Stimulated activated CD4-positive, alpha-beta T cell treated with anti-CD3 and anti-CD28 coated beads, Interleukin-2, amount 100 ng/mL, for 48 hours (primary cell): ENCODE measurements around the gene WDR74.
"Not testable (repeated sequence)": the region's sequence is repeated elsewhere in the genome, so short reads cannot be mapped to it uniquely, and the experiment has no call there.

Experiments used
- DNase-seq, 2 donors: peaks; one replicate each; pipeline ENCODE4 v3.0.0-alpha.2; 2020

WDR74 gene

DNA sequence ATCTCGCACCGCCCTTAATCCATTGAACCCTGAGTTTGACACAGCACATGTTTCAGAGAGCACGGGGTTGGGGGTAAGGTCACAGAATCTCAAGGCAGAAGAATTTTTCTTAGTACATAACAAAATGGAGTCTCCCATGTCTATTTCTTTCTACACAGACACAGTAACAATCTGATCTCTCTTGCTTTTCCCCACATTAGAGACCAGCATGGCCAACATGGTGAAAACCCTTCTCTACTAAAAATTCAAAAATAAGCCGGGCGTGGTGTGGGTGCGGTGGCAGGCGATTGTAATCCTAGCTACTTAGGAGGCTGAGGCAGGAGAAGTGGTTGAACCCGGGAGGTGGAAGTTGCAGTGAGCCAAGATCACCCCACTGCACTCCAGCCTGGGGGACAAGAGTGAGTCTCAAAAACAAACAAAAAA, 19.9 kb upstream of the WDR74 start:
- DNase-seq: not testable (repeated sequence)

DNA sequence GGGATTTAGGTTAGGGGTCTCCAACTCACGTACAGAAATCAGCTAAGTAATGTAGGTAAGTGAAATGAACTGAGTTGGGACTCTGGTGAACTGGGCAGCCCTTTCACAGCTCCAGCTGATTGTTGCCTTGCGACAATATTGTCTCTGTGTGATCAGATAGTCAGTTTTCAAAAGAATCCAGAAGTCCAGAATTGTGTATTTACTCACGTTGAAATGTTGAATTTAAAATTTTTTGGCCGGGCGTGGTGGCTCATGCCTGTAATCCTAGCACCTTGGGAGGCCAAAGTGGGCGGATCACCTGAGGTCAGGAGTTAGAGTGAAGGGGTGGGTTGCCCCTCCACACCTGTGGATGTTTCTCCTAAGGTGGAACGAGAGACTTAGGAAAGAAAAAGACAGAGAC, 18.8 kb upstream of the WDR74 start:
- DNase-seq: no peak

DNA sequence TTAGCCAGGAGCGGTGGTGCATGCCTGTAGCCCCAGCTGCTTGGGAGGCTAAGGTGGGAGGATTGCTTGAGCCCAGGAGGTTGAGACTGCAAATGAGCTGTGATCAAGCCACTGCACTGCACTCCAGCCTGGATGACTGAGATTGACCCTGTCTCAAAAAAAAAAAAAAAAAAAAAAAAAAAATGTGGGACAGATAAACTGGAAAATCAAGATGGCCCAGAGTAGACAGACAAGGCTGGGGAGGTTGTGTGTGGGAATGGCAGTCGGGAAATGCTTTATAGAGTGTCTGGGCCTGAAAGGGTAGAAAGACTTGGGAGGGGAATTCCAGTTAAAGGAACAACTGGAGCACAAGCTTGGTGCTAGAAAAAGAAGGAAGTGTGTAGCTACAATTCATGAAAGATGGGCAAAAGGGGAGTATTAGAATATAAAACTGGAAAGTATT, 18.2 kb upstream of the WDR74 start:
- DNase-seq: no peak

DNA sequence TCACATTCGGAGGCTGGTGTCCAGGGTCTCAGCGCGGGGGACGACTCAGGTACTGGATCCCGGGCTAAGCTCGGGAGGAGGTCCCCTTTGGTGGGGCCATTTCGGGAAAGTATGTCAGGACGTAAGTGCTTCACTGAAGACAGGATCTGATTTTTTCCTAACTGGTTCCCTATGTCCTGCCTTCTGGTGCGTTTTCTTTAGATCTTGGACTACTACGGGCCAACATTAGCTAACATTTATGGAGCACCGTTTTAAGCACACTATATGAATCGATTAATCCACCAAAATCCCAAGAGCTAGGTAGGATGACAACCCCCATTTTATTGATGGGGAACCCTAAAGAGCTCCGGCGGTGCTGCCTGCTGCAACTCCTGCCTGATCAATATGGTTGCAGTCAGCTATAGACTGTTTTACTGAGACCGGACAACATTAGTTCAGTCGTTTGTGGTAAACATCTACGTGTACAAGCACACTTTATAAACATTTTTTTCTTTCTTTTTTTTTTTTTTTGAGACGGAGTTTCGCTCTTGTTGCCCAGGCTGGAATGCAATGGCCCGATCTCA, 17.0 kb upstream of the WDR74 start:
- no peak for DNase-seq

DNA sequence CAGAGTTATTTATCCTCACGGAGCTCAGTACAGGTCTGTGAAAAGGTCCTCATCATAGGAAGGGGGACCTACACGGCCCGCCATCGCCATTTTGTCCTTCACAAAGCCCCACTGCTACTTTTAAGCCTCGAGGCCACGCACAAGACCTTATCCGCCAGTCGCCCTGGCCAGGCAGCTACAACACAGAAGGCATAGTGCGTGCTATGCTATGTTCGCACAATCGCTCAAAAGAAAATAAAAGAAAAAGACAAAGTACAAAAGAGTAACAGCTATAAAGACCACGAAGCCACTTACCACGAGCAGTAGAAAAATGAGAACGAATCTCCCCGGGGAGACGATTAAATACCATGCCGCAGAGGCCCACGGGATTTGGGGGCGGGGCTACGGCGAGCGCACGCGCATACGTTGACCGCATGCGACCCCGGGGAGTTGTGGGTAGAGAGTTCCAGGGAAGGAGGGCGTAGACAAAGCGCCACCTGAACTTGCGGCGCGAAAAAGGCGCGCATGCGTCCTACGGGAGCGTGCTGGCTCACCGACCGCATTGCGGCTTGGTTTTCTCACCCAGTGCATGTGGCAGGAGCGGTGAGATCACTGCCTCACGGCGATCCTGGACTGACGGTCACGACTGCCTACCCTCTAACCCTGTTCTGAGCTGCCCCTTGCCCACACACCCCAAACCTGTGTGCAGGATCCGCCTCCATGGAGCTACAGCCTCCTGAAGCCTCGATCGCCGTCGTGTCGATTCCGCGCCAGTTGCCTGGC, 16.4 kb upstream of the WDR74 start:
- peak; percentile 97 to 99 for DNase-seq

DNA sequence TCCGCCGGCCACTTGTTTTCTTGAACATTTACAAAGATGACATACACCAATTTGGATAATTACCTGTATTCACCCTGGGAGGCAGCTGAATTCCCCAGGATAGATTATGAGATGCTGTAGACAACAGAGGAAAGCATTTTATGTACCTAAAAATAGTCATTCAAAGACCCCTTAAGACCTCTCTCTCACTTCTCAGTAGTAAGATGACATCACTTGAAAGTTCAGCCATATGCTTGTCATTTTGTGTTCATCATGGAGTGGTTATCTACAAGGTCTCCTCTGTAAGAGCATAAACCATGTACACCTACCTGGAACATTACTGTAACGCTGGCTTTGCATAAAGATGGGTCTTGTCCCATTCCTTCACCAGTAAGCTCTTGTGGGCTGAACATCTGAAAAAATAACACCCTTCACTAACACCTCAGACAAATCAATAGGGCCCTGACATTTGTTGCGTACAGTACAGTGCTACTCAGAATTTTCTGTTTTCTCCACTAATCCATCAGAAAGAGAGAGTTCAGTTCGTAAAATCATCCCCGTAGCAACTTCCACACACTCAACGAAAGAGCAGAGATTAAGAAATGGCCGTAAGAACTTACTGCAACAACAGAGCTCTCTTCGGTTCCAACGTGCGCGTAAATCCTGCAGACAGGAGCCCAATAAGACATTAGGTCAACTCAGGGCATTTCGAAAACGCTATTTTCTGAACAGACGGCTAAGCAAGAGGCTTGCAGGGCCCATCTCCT, 15.6 kb upstream of the WDR74 start:
- no peak for DNase-seq

DNA sequence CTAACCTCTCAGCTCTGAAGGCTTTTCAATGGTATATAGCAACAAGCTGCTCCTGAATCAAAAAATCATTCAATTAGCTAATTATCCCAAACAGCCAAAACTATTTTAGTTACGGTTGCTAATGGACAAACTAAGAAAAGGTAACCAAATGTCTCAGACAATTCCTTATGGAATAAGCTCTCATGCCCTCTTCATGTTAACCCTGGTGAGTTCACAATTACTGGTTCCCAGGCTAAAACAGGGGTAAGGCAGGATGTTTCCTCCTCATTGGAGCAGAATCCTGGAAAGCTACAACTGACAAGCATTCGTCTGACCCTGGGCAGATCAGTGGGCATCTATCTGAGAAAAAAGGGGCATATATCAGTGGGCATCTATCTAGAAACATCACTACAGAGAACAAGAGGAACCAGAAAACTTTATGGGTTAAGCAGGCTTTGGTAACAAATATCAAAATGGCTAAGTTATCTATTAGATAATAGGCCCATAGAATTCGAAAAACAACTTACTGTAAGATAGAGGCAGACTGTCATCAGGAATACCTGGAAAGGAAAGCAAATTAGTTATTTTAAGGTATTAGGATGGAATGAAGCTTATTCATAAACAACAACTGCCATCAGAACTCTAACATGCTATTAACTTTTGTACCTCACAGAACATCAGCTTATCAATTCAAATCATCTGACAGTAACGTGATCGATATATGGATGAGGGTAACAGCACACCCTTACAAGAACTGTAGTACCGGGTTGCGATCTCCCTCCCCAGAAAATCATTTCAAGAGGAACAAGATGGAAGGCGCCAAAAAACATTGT, 14.8 kb upstream of the WDR74 start:
- no peak for DNase-seq

DNA sequence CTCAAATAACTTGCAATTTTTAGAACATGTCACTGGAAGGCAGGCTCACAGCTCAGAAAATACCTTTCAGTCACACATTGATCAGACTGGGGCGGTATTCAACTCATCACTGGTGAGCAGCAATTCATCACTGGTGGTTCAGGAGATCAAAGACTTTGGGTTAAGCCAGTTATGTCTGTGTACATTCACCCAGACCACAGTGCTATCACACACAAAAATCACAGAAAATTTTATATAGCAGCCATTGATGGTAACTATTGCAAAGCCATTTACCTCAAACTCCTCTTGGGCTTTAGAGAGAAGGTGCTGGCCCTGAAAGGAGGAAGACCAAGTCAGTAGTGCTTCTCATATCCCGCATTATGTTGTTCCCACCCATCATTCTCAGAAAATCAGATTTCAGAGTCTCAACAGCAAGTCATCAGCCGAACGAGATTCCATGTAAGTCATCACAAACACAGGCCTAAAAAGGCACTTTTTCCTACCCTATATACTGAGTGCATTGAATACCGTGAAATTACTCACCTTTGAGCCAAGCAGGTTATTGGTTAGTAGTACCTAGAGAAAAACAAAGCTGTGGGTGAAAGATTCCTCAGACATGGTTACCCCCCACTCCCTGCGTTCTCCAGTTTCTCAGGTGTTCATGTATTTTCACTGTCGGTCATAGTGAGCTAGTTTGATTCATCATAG, 14.0 kb upstream of the WDR74 start:
- DNase-seq: no peak

DNA sequence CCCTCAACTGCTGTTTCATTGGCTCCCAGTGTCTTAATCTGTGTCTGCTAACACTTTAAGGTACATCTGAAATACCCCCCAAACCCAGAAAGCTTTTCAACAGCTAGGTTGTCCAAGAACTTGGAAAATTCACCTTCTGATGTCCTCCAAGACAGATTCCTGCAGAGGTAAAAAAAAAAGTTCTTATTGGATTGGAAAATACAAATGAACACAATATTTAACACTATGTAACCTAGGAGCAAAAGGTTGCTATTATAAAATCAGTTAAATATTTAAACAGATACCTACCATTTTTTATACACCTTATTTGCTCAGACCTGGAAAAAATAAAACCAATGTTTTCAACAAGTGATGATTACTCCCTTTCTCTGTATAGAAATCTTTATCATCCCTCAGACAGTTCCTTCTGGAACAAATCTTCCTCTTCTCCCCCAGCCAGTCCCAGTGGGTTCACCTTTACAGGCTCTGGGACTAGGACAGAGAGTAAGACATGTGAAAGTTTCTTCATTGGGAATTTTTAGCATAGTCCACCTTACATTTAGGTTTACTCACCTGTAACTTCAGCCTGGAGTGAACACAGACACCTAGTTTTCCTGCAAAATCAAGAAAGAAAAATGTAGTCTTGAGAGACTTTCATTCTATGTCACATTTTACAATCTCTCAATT, 13.3 kb upstream of the WDR74 start:
- no peak for DNase-seq

DNA sequence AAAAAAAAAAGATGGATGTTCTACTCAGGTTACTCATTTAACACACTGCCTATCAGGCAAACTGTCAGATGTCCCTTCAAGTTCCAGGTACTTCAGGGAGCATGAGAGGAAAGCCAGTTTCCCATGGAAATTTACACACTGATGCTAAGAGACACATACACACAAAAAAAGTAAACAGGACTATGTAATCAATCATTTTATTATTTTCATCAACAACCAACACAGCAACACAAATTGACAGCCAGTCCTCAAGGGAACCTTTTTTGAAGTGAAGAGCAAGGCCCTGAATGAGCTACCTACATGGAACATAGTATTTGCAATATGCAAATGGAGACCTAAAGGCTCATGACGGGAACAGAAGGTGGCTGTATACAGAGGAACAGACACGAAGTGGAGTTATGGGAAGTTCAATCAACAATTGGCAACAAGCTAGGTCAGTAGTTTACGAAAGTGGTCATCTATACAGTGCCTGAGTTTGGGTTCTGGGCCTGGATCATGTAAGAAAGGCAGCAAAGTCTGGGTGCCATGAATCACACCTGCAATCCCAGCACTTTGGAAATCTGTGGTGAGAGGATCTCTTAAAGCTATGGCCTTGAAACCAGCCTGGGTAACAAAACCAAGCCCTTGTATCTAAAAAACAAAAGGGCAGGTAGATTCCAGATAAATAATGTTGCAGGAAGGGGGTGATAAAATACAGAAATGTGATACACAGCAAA, 12.6 kb upstream of the WDR74 start:
- no peak for DNase-seq

DNA sequence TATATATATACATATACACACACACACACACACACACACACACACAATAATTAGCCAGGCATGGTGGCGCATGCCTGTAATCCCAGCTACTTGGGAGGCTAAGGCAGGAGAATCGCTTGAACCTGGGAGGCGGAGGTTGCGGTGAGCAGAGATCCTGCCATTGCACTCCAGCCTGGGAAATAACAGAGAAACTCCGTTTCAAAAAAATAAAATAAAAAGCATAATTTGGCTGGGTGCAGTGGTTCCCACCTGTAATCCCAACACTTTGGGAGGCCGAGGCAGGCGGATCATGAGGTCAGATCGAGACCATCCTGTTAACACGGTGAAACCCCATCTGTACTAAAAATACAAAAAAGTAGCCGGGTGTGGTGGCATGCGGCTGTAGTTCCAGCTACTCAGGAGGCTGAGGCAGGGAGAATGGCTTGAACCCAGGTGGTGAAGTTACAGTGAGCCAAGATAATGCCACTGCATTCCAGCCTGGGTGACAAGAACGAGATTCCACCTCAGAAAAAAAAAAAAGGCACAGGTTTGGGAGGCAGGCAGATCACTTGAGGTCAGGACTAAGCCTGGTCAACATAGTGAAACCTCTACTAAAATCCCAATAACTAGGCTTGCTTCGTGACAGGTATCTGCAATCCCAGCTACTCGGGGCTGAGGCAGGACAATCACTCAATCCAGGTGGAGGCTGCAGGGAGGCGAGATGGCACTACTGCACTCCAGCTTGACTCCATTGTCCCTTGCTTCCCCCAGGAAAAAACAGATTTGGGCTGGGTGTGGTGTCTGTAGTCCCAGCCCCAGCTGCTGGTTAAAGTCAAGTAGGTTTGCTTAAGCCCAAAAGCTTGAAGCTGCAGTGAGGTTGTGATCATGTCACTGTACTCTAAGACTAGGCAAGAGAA, 11.8 kb upstream of the WDR74 start:
- DNase-seq: peak in 1 of 2 donors; percentile 46

DNA sequence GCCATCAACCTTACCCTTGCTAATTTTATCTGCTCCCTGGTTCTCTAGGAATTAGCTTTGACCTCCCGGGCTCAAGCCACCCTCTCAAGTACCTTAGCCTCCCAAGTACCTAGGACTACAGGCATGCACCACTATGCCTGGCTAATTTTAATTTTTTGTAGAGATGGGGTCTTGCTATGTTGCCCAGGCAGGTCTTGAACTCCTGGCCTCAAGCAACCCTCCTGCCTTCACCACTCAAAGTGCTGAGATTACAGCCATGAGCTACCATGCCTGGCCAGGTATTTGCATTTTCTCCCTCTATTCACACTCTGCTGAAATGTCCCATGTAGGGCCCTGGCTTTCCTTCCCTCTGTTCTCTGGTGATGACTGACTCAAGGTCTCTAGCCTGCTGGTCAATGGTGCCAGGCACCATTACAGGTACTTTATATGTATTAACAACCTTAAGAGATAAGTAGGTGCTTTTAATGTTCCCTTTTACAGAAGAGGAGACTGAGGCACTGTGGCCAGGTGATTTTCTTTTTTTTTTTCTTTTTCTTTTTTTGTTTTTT, 8.5 kb upstream of the WDR74 start:
- no peak for DNase-seq

DNA sequence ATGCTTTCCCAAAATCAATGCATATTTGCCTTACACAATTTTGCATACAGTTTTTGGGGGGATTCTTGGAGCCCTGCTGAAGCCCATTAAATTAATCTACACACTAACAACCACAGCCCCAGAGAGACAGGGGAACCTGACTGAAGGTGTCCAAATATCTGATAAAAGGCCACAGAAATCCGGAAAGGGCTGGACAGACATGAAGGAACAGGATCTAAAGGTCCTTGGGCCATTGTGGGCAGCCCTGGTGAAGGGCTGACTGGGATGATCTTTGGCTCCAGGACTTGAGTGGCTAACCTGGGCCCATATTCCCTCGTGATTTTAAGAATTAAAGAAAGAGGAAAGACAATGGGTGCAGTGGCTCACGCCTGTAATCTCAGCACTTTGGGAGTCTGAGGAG, 6.8 kb upstream of the WDR74 start:
- no peak for DNase-seq

DNA sequence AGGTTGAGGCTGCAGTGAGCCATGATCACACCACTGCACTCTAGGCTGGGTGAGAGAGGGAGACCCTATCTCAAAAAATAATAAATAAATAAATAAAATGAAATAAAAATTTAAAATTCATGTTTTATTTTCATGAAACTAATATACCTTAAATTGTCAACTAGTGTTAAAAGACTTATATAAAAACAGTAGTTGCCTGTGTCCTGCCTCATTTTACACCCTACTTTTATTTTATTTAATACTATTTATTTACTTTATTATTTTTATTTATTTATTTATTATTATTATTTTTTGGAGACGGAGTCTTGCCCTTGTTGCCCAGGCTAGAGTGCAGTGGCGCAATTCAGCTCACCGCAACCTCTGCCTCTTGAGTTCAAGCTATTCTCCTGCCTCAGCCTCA, 4.8 kb upstream of the WDR74 start:
- no peak for DNase-seq

DNA sequence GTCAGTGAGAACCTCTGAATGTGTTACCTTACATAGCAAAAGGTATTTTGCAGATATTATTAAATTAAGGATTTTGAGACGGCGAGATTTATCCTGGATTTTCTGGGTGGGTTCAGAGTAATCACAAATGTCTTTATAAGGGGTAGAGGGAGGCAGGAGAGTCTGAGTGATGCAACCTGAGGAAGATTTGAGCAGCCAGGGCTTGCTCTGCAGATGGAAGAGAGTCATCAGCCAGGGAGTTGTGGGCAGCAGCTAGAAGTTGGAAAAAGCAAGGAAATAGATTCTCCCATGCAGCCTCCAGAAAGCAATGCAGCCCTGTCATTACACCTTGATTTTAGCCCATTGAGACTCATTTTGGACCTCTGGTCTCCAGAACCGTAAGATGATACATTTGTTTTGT, 4.1 kb upstream of the WDR74 start:
- no peak for DNase-seq

DNA sequence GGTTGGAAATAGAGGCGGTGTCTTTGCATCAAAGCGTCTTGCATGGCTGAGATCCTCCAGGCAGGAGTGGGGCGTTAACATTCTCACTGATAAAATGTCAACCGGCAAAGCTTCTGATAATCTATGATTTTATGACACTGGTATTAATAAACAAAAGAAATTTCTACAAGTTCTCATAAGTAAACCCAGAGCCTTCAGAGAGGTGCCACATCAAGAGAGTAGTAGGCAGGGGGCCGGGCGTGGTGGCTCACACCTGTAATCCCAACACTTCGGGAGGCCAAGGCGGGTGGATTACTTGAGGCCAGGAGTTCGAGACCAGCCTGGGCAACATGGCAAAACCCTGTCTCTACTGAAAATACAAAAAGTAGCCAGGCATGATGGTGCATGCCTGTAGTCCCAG, 3.5 kb upstream of the WDR74 start:
- not testable (repeated sequence) for DNase-seq

DNA sequence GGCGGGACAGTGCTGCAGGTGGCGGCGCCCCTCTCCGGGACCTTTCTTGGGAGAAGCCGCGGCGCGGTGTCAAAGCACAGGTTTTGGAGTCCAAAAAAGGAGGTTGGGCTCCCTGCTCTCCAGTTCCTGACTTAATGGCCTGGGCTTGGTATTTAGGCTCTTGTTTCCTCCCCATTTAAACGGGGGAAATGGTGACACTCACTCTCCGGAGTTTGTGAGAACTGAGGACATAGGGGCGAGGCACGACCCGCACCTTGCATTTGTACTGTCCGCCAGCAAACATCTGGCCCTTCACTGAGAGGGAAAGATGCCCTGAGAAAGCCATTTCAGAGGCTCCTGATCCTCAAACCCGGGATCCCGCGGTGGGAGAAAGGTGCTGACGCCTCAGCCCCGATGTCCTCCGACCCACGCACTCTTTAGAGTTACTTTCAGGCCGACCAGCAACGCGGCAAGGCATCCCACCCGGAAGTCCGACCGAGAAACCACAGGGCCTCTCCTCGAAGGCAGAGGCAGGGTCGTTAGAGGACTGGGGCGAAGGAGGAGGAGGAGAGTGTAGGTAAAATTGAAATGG, 2.9 kb upstream of the WDR74 start:
- no peak for DNase-seq

DNA sequence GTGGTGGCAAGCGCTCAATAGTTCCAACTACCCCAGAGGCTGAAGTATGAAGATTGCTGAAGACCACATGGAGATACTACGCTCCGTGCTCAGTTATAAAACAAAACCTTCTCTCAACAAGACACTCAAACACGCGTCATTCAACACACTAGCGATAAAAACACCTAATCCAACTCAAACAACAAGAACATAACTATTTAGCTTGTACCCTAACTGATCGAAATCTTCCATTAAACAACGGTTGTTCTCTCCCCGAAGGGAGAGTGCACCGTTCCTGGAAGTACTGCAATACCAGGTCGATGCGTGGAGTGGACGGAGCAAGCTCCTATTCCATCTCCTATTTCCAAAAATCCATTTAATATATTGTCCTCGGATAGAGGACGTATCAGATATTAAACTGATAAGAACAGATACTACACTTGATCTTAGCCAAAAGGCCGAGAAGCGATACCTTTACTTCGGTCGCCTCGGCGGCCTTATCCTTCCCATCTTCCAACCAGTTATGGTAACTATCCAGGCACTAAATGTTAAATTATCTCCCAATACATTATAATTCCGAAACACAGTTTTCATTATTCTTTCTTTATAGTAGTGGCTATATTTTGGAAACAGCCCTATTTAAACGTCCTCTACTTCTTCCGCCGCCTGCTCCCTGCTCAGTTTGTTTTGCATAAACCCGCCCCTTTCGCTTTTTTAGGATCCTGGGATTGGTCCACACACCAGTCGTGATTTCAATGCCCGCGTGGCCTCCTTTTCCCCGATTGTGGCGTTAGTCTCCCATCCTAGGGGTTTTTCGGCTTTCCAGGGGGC, 2.2 kb upstream of the WDR74 start:
- DNase-seq: peak; percentile 74 to 78
